ENCODE data around the gene FUT7.

FUT7 gene

DNA sequence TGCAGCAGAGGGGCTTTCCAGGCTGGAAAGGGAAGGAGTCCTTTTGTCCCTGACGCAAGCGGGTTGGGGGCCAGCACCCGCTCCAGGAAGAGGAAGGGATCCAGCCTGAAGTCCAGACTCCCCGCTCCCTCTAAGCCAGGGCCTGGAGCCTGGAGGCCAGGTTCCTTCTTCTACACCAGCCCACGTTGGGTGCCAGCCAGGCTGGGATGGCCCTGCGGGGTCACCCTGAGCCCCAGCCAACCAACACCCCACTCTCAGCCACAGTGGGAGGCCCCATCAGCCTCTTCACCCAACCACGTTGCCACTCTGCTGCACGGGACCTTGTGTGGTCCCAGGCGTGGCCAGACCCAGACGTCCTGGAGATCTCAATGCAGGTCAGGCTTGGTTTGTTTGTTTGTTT, 970 bp upstream of the FUT7 start:
- no peak for DNase-seq

- peak in 1 of 2 donors; percentile 32 for DNase-seq
Measured at GRCh38 chr9:137030538-137031527, 1.1 kb downstream of the FUT7 start.

DNA sequence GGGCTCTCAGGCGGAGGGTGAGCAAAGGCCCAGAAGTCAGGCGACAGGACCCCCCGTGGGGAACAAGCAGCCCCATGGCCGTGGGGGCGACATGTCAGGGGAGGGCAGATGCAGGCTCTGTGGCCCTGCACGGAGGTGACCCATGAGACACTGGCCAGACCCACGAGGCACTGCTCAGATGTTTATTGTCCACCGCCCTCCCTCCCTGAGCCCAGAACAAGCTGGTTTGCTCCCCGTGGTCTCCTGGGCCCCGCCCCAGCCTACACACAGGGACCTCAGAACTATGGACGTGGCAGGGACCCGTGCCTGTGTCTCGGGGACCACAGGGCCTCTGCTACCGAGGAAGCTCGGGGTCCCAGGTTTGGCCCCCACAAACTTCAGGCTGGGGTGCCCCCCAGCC, 1.9 kb downstream of the FUT7 start:
- no peak for DNase-seq

DNA sequence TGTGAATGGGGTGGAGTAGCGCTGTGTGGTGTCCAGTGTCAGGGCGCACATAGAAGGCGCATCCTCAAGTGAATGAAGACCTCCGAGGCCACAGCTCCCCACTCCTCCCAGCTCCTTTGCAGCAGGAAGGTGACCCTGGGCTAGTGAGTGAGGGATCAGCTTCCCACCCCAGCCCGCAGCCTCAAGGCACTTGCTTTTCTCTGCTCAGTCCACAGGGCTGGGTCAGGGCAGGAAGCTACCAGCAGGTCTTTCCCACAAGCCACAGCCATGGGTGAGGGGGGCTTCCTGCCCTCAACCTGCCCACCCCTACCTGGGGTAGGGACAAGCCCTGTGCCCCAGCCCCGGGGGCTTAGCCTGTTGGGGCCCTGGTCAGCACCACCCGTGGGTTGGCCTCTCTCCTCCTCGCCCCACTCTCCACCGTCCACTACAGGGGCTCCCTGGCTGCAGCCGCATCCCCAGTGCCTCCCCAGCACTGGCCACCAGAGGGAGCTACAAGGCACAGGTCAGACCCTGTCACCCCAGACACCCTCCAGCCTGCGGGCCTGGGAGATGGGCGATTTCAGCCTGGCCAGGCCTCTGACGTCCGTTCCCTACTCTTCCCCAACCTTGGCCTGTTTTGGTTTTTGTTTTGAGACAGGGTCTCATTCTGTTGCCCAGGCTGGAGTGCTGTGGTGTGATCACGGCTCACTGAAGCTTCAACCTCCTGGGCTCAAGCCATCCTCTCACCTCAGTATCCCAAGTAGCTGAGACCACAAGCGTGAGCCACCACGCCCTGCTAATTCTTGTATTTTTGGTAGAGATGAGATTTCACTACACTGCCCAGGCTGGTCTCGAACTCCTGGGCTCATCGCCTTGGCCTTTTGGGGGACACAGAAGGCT, 2.6 kb downstream of the FUT7 start:
- peak; percentile 80 to 84 for DNase-seq

GRCh38 chr9:137028263-137029057, 3.4 kb downstream of the FUT7 start:
- peak; percentile 57 to 69 for DNase-seq

DNA sequence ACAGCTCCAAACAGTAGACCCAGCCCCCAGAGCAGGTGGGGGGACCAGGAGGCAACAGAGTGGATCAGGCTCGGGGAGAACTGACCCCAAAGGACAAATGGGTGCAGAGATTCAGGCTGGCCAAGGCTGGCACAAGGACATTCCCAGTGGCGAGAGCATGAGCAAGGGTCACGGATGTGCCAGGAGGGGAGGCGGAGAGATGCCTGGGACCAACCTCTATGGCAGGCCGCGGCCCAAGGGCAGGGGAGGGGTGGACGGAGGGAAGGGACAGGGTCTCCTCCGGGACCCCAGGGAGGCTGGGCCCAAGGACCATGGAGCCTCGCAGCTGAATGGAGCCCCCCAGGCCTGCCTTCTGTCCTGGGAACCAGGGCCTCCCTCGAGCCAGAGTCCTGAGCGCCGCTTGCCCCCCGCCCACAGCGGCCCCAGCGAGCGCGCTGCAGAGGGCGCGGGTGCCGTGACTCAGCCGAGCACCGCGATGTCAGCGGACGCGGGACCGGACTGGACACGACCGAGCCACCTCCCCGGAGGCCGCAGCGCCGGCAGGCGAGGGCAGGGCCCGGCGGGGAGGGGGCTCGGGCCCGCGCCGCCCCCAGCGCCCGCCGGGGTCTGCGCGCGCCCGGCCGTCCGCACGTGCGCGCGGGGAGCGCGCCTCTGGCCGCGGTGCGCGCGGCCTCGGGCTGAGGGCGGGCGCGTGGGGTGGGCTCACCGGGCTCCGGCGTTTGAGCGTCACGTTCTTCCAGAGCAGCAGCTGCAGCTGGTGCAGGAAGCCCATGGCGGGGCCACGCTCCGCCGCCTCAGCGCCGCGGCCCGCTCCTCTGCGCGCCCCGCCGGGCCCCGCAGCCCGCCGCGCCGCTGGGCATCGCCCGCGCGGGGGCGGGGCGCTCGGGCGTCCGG, 4.3 kb downstream of the FUT7 start, which contains the start of gene ABCA2:
Gene ABCA2, minus strand, starts transcription at position 869 of the 894 bp plus-strand sequence. Its CDS starts 97 bp downstream, at position 772.
- DNase-seq = no peak

DNA sequence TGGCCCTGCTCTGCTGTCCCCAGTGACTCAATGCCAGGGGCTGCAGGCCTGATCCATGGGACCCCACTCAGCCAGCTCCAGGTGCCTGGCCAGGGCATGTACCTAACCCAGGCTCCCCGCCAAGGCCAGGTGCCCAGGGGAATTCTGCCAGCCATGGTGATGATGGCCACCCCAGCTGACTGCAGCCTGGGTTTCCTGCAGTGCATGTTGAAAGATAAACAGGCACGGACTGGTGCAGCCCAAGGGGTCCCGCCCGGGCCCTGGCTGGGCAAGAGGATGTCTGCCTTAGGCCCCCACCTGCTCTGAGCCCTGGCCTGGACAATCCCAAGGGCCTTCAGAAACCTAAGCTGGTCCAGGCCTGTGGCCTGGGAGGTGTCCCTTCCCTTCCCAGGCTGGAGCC, 5.1 kb downstream of the FUT7 start:
- DNase-seq = no peak

- DNase-seq = no peak
Measured at GRCh38 chr9:137026384-137026783, 5.5 kb downstream of the FUT7 start.

DNA sequence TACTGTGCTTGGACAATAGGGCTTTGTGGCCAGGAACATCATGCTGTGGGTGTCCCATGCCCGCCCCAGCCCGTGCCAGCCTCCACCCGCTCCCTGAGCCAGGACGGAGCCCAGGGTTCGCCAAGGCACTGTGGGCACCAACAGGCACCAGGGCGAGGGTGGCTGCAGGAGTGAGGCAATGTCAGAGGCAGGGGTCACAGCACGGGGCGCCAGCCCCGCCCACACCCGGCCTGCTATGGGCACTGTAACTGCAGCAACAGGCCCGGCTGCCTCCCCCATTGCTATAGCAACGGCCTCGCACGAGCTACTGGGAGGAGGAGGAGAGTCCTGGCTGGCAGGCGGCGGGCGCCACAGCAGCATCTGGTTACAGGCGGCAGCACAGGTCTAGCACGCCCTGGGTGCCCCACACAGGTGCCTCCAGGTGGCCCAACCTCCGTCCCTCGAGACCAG, 6.3 kb downstream of the FUT7 start:
- no peak for DNase-seq

GRCh38 chr9:137023583-137023991, 8.3 kb downstream of the FUT7 start:
- no peak for DNase-seq

GRCh38 chr9:137023157-137023556, 8.7 kb downstream of the FUT7 start:
- no peak for DNase-seq

GRCh38 chr9:137022662-137023008, 9.3 kb downstream of the FUT7 start:
- no peak for DNase-seq

- peak; percentile 66 to 72 for DNase-seq
Measured at GRCh38 chr9:137021979-137022661, 9.8 kb downstream of the FUT7 start.

- no peak for DNase-seq
Measured at GRCh38 chr9:137021568-137021978, 10.3 kb downstream of the FUT7 start.

DNA sequence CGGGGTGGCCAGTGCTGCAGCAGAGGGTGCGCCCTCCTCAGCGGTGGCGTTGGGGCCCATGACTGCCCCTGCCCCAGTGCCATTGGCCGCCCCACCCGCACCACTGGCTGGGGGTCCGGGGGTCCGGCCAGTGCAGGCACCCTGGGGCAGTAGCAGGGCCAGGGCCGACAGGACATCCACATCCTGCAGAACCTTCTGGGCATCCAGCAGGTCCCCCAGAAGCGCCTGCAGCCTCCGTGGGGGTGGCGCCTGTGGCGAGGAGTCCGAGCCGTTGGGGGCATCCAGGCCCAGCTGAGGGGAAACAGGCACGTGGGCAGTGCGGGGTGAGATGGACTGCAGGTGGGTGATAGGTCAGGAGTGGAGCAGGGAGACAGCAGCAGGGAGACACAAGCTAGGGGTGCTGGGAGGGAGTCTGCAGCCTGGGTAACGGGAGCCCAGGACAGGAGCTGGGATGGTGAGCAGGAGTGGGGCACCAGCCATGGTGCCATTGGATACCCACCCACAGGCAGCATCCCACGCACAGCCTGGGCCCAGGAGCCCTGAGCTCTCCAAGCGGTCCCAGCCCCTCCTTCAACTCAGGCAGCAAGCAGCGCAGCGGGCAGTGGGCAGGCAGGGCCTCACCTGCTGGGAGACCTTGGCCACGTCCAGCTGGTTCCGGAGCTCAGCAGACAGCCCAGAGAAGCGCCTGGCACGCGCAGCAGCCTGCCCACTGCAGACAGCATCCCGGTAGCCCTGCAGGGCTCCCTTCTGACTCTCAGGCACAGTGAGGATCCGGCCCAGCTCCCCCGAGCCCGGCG, 10.9 kb downstream of the FUT7 start:
- DNase-seq = no peak

DNA sequence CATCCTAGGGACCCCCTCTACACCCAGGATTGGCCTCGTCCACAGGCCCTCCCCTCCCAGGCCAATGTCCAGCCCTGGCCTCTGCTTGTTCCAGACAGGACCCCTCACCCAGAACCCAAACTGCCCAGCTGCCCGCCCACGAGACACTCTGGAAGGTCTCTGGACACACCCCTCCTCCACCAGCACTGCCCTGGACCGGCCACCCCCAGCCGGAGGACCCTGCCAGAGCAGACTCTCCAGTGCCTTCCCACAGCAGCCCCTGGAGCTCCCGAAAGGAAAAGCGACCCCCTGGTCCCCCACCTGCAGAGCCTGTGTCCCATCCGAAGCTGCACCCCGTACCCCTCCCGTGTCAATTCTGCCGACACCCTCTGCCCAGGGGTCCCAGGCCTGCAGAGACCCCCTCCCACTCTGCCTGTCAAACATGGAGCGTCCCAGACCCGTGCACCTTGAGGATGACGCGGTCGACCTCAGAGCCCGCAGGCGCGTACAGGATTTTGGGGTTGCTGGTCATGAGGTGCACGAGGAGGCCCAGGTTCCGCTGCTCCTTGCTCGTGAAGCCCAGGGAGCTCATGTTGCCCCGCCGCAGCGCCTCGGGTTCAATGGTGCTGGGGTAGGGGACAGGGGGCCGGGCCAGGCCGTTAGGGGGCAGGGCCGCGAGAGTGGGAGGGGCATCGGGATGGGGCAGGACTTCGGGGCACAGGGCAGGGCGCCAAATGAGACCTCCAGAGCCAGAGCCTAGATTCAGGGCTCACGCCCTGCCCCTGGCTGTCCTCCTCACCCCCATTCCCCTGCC, 11.8 kb downstream of the FUT7 start:
- DNase-seq = no peak

- DNase-seq = no peak
Measured at GRCh38 chr9:137018761-137019559, 12.9 kb downstream of the FUT7 start.

DNA sequence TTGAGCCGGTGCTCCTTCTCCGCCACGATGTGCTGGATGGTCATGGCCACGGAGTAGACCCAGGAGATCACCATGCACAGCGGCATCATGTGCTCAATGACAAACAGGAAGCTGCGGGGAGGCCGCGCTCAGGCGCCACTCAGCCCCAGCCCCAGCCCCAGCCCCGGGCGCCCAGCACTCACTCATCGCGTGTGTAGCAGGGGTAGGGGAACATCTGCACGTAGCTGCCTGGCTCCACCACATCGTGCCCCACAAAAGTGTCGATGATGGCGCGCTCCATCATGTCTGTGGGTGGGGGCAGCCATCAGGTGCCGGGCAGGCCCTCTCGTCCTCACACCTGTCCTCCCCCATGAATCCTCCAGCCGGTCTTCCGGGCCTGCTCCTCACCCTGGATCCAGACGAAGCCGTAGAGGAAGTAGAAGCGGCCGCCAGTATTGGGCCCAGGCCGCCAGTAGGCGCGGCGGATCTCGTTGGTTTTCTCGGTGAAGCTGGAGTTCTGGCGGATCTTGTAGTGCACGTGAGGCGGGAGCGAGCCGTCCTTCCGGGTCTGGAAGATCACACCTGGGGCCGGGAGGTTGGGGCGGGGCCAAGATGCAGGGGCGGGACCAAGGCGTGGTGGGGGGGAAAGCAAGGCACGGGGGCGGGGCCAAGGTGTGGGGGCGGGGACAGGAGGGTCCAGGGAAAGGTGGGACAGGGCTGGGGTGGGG, 13.9 kb downstream of the FUT7 start:
- no peak for DNase-seq
